Choroid plexus epithelial cell (primary cell): ENCODE data around the gene NUDT17.
A peak's percentile ranks its signal among the peaks of the same experiment; 100 is the strongest.

Source experiments
- DNase-seq: peaks from one replicate; pipeline ENCODE4 v3.0.0-alpha.2; 2010; ENCODE audit warnings: low read depth
- H3K4me3 ChIP-seq: 2 replicates; pipeline ENCODE4 v1.5.1; 2011; ENCODE audit warnings: low read depth, mild to moderate bottlenecking, control low read depth, low read length, moderate library complexity
- TF ChIP-seq, protein P1 (sequence below): conservative IDR thresholded peaks from 2 replicates; pipeline ENCODE4 v1.5.1; 2011; ENCODE audit warnings: low read depth, mild to moderate bottlenecking, control low read depth, inconsistent platforms, low read length, moderate library complexity

NUDT17 gene, protein sequence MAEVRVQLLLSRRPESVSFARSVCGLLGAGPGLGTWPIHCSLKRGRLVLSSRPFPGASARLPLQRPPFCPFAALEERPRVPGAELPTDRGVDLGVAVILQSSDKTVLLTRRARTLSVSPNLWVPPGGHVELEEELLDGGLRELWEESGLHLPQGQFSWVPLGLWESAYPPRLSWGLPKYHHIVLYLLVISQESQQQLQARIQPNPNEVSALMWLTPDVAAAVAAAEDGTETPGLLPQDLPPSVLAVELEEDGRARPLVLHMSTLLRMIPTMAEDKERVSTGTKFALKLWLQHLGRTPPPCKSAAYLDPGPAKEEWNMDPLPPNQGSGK

DNA sequence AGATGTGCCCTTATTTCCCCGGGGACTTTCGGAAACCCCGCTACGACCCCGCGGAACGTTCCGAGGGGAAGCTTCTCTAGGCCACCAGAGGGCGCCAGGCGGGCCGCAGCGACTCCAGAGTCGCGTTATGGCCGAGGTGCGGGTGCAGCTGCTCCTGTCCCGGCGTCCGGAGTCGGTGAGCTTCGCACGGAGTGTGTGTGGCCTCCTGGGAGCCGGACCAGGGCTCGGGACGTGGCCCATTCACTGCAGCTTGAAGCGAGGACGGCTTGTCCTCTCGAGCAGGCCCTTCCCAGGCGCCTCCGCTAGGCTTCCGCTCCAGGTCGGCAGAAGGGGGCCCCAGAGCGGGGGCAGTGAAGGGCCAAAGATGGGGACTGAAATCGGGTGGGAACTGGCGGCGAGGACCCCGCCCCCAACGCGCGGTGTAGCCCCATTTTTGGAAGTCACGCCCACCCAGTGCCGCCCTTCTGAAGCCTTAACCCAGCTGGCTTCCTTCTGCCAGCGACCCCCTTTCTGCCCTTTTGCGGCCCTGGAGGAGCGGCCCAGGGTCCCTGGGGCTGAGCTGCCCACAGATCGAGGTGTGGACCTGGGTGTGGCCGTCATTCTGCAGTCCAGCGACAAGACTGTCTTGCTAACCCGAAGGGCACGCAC lies at the start of gene NUDT17:
Gene NUDT17, plus strand, starts transcription at position 117 of the 648 bp plus-strand sequence. Its CDS starts 11 bp downstream, at position 128.
- DNase-seq: peak; percentile 75
- TF ChIP-seq, protein P1, sequence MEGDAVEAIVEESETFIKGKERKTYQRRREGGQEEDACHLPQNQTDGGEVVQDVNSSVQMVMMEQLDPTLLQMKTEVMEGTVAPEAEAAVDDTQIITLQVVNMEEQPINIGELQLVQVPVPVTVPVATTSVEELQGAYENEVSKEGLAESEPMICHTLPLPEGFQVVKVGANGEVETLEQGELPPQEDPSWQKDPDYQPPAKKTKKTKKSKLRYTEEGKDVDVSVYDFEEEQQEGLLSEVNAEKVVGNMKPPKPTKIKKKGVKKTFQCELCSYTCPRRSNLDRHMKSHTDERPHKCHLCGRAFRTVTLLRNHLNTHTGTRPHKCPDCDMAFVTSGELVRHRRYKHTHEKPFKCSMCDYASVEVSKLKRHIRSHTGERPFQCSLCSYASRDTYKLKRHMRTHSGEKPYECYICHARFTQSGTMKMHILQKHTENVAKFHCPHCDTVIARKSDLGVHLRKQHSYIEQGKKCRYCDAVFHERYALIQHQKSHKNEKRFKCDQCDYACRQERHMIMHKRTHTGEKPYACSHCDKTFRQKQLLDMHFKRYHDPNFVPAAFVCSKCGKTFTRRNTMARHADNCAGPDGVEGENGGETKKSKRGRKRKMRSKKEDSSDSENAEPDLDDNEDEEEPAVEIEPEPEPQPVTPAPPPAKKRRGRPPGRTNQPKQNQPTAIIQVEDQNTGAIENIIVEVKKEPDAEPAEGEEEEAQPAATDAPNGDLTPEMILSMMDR: peak; percentile 92
- peak within 1 kb of the TSS; percentile 58 for H3K4me3 ChIP-seq

DNA sequence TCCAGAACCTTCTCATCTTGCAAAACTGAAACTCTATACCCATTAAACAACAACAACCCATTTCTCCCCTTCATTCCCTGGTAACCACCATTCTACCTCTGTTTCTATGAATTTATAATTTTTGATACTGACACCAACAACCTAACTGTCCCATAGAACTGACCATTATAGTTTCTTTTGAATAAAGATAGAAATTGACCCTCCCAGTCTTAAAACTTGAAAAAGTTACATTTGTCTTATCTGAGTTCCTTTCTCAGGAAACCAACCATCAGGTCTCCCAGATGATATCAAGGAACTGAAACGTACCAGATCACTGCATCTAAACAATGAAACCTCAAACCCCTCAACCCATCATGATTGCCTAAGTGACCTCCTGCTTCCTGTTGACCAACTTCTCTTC lies 48.7 kb upstream of the NUDT17 start:
- no peak overlapping the region for H3K4me3 ChIP-seq
- TF ChIP-seq, protein P1: no peak
- no peak for DNase-seq

DNA sequence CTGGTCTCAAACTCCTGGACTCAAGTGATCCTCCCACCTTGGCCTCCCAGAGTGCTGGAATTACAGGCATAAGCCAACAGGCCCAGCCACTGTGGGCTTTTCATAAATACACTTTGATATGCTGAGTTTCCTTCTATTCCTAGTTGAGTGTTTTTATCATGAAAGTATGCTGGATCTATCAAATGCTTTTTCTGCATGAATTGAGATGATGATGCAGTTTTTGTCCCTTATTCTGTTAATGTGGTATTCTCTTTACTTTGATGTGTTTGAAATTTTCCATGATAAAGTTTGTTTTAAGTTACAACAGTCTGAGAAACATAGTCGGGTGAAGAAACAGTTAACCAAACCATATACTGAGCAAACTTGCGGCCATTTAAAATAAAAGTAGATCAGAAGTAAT lies 45.6 kb upstream of the NUDT17 start:
- H3K4me3 ChIP-seq: no peak overlapping the region
- DNase-seq: no peak
- TF ChIP-seq, protein P1: no peak

DNA sequence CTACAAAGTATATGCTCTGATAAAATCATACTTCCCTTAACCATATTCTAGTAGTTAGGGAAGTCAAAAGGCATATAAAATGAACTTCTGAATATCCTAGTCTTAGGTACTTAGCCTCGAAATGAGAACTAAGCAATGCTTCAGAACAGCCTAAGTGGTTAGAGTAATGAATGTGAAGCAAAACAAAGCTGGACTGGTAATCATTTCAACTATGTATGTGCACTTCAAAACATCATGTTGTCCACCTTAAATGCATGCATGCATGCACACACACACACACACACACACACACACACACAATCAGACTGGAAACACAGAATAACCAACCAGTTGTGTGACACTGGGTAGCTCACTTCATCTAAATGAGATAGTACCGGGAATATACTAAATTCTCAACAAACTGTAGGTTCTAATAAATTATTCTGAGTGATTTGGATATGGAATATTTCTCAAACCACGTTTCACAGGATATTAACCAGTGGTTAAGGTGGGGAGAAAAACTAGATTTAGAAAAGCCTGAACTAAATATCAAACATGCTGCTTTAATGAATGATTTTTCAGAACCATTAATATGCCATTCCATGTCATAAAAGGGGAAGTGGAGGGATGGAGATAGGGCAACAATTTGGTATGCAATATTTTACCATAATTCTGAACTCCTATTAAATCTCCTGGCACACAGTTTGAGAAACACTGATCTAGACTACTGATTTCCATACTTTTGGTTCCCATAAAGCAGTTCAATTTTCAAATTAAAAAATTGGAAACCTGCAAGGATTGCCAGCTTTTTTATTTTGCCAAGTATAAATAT lies 41.0 kb upstream of the NUDT17 start:
- TF ChIP-seq, protein P1: no peak
- DNase-seq: peak; percentile 30
- H3K4me3 ChIP-seq: no peak overlapping the region

DNA sequence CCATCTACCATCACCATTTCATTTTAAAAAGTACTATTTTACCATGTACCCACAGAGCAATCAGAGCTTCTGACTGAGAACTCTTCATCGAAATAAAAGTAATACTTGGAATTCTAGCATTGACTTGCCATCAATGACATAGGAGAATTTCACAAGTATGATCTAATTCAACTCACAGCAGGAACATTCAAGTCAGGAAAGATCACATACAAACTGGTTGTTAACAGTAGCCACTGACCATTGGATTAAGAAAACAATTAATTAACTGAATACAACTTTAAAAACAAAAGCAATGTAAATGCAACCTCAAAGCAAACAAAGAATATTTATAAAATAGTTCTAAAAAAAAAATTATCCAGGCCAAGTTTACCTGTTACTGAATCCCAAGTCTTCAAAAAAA lies 40.4 kb upstream of the NUDT17 start:
- H3K4me3 ChIP-seq: no peak overlapping the region
- peak; percentile 77 for DNase-seq
- TF ChIP-seq, protein P1: no peak

DNA sequence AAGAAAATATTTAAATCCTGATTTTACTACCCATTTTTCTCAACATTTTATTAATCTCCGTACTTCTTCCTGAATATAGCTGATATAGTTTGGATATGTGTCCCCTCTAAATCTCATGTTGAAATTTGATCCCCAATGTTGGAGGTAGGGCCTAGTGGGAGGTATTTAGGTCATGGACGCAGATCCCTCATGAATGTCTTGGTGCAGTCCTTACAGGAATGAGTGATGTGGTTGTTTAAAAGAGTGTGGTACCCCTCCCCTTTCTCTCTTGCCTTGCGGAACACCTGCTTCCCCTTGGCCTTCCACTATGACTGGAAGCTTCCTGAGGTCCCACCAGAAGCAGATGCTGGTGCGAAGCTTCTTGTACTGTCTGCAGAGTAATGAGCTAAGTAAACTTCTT lies 39.0 kb upstream of the NUDT17 start:
- TF ChIP-seq, protein P1: no peak

More for the DNA sequence above, 39.0 kb upstream of the NUDT17 start:
- no peak overlapping the region for H3K4me3 ChIP-seq
- no peak for DNase-seq
